Stimulated activated CD4-positive, alpha-beta T cell treated with anti-CD3 and anti-CD28 coated beads, Interleukin-15, amount 100 ng/mL, for 1 hour (primary cell): ENCODE data around the gene TNIK.

Experiments used
- DNase-seq, 2 donors: peaks; one replicate each; pipeline ENCODE4 v3.0.0-alpha.2; 2020; ENCODE audit warnings: low read depth in 1 of 2, low spot score in 1 of 2

TNIK gene

DNA sequence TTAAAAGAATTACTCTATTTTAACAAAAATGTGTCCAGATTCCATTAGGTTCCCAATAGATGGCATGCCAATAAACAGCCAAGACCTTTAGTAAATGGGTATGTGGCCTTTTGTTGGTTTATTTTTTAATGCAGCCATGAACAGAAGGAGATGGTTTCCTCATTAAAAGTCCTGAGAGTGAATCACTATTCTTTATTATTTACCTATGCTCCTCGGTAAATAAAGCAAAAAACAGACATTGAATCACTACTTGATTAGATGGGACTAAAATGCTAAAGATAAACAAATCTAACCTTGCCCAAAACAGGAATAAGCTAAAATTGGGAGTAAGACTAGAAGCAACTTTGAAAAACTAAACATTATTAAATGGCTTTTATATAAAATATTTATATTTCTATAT lies 94.2 kb downstream of the TNIK start:
- no peak for DNase-seq

- no peak for DNase-seq
Measured at GRCh38 chr3:171365489-171365888, 94.7 kb downstream of the TNIK start.

DNA sequence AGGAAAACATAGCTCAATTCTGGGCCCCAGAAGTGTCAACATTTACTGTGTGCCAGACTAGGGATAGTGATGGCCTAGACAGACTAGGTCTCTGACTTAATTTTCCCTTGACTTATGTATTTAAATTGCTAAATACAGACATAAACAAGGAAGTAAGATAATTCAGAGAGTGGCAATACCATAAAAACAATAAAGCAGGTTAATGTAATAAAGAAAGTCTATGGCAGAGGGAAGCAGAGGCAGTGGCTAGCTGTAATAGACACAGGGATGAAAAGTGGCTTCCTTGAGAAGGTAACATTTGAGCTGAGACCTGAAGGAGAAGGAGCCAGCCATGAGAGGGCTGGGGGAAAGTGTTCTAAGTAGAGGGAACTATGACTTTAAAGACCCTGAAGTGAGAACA lies 95.7 kb downstream of the TNIK start:
- no peak for DNase-seq

DNA sequence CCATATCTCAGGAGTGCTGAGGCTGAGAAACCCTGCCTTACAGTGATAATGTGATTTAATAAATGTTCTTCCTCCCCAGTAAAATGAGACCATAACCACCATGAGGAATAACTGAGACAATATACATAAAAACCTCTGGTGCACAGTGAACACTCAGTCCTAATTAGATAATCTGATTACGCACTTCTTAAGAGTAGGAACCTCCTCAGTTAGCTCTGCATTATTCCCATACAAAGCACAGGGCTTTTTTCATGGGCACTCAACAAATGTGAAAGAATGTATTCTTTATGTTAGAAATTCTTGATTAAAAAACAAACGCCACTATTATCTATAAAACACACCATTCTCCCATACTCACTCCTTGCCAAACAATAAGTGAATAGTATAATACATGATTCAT lies 97.0 kb downstream of the TNIK start:
- no peak for DNase-seq

DNA sequence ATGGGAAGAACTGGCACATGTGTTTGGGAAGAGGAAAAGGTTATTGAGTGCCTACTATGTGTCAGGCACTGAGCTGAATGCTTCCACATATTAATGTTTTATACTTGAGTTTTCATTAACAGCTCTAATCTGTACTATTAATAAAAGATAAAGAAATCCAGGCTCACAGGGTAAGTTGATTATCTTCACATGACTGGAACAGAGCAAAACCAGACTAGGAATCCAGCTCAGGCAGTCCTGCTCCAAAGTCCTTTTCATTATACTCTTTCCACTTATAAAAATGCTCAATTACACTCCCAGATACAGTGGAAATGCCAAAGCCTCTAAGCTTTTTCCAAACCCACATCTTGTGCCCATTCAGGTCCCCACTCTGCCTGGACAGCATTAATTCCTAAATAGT lies 97.6 kb downstream of the TNIK start:
- no peak for DNase-seq

- DNase-seq = no peak
Measured at GRCh38 chr3:171358881-171359198, 101.4 kb downstream of the TNIK start.

DNA sequence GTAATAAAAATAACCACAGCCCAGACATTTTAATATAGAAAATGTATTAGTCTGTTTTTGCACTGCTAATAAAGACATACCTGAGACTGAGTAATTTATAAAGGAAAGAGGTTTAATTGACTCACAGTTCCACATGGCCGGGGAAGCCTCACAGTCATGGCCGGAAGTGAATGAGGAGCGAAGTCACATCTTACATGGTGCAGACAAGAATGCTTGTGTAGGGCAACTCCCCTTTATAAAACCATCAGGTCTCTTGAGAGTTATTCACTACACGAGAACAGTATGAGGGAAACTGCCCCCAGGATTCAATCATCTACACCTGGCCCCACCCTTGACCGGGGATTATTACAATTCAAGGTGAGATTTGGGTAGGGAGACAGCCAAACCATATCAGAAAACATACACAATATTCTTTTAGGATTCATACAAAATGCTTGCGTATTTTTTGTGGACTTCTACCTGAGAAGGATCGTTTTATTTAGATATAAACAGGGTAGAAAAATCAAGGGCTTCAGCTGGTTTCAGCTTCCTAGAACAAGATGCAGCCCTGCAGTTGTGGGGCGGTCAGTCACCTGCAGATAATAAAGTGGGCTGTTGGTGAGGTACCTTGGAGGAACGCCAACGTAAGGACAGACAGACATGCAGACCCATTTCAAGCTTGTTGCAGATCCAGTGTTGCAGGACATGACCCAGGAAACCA lies 101.9 kb downstream of the TNIK start:
- DNase-seq = no peak

DNA sequence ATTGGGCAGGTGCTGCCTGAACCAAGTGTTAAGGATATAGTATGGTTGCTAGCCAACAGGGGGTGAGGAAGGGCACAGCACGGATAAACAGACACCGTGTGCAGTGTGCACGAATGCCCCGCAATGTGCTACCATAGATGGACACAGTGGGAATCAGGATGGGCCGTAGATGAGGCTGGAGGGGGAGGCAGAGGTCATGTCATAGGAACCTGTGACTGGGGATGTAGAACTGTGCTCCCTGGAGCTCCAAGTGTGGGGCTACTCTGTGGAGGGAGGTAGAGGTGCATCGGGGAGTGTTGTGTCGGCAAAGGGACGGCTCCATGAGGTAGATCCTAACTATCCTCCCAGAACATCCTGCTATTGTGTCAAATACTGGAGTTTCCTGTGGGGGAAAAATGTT lies 102.5 kb downstream of the TNIK start:
- no peak for DNase-seq

- no peak for DNase-seq
Measured at GRCh38 chr3:171356251-171356650, 104.0 kb downstream of the TNIK start.

DNA sequence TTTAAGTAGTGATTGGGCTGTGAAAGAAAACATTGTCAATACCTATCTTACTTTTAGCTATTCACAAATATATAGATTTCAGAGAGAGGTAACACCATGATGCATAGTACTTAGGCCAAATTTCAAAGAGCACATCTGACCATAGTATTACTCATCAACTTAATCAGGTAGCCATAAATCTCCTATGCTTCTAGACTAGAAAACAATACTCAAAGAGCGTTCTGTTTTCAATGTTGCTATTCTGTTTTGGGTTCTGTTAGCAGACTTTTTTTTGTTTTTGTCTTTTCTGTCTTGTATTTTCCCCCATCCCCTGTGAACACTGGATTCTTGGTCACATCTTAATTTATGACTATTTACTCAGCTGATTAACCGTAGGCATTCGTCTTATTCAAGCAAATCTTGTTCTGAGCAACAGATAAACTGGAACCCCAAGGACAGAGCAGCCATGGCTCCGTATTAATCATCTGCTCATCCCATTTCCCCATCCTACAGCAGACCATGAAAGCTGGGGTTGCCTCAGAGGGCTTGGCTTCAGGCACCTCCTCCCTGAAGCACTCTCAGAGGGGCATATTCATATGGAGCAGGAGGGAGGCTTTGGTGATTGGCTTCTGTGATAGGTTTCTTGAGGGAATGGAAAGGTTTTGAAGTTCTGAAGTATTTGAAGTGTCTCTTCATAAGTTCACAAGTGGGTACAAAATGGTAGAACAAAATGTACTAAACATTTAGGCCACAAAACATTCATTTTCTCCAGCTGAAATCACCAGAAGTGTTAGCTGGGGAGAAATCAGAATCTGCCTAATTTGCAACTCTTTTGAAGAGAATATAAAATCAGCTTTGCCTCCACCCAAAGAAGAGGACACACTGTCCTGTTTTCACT lies 105.3 kb downstream of the TNIK start:
- DNase-seq = no peak

- DNase-seq = no peak
Measured at GRCh38 chr3:171354049-171354705, 106.0 kb downstream of the TNIK start.

- no peak for DNase-seq
Measured at GRCh38 chr3:171353423-171353822, 106.8 kb downstream of the TNIK start.

DNA sequence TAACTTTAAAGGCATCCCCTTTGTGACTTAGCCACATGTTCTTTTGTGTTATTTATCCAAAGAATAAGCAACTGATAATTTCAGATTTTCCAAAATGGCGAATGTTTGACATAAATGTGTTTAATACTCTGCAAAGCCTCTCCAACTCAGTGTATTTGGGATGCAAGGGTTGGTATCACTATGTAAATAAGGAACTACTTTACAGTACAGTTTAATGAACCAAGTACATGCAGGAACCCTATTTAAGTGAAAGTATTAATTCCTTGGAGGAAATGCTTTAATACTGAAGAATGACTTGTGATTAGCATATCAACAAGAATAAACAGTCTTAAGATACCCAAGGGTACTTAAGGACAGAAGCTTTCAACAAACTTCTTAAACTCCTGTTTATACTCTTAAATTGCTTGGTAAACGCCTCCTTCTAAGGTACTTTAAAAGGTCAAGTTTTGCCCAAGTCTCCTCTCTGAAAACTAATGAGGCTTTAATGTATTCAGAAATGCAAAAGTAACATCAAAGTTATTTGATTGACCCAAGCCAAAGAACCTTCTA lies 107.7 kb downstream of the TNIK start:
- no peak for DNase-seq

DNA sequence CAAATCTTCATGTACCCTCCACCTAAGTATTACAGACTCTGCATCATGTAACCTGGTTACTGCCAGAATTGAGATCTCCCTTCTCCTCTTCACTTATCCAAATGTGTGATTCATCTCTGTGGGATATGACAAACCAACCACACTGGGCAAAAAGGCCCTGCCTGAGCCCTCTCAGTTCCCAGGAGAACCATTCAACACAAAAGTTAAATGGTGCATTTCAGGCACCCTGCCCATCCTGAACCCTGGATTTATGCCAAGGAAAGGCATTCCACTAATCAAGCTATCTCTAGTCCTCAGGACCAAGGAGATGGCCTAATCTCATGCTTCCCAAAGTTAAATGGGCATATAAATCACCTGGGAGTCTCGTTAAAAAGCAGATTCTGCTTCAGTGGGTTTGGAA lies 108.5 kb downstream of the TNIK start:
- DNase-seq = no peak

- DNase-seq = no peak
Measured at GRCh38 chr3:171350364-171350763, 109.8 kb downstream of the TNIK start.

GRCh38 chr3:171349392-171349791 lies 110.8 kb downstream of the TNIK start:
- DNase-seq = no peak

- no peak for DNase-seq
Measured at GRCh38 chr3:171348121-171348520, 112.1 kb downstream of the TNIK start.

- no peak for DNase-seq
Measured at GRCh38 chr3:171347301-171348039, 112.7 kb downstream of the TNIK start.

DNA sequence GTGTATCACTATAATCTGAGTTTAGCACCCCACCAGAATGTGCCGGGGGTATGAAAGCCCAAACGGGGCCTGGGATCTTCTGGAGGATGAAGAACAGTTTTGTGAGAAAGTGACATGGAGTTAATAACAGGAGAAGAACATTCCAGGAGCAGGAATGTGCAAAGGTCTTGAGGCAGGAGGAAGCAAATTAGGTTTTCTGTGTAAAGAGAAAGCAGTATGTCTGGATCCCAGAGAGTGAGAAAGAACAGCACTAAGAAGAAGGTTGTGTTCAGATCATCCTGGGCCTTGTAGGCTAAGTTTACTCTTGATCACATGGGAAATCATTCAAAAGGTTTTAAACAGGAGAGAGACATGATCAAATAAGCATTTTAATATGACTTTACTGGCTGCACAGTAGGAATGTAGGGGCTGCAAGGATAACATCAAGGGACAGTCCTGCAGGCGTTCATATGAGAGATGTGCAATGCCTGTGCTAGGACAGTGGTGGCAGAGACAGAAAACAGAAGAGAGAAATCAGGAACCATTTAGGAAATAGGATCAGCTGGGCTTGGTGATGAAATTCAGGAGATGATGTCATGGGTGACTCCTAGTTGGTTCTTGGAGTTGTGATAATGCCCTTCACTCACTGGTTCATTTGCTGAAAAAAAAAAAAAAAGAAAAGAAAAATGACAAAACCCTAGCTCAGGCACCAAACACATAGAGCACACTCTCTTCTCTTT lies 113.5 kb downstream of the TNIK start:
- DNase-seq = no peak

- DNase-seq = no peak
Measured at GRCh38 chr3:171346019-171346418, 114.2 kb downstream of the TNIK start.
